MM.1S (cell line): ENCODE results near the gene SMAD3.

ENCODE experiments used
- DNase-seq: peaks from one replicate; pipeline ENCODE4 v3.0.0-alpha.2; 2015
- H2AFZ ChIP-seq: fragments of 300-600 bp; sonication (generic); 2 replicates; pipeline ENCODE4 v1.6.0; 2016; ENCODE audit warnings: antibody characterized with exemption, low read length
- H3F3A ChIP-seq: fragments of 300-600 bp; sonication (generic); 2 replicates; pipeline ENCODE4 v1.6.1; 2016; ENCODE audit warnings: mild to moderate bottlenecking, antibody characterized with exemption, low read length, moderate library complexity, mixed read lengths; ENCODE audit not compliant: insufficient read depth
- H3K27ac ChIP-seq: fragments of 300-600 bp; sonication (generic); 2 replicates; pipeline ENCODE4 v1.5.1; 2016; ENCODE audit warnings: mild to moderate bottlenecking, low read length
- H3K27me3 ChIP-seq: fragments of 300-600 bp; sonication (generic); replicated peaks from 2 replicates; pipeline ENCODE4 v1.6.0; 2016; ENCODE audit warnings: low read length; ENCODE audit not compliant: insufficient read depth
- H3K36me3 ChIP-seq: fragments of 300-600 bp; sonication (generic); replicated peaks from 2 replicates; pipeline ENCODE4 v1.6.1; 2016; ENCODE audit warnings: mild to moderate bottlenecking, low read length, mixed read lengths; ENCODE audit not compliant: insufficient read depth
- H3K4me1 ChIP-seq: fragments of 300-600 bp; sonication (generic); 2 replicates; pipeline ENCODE4 v1.6.1; 2016; ENCODE audit warnings: low read length, mixed read lengths
- H3K4me2 ChIP-seq: fragments of 300-600 bp; sonication (generic); 2 replicates; pipeline ENCODE4 v1.6.0; 2016; ENCODE audit warnings: low read depth, low read length
- H3K4me3 ChIP-seq: fragments of 300-600 bp; sonication (generic); 2 replicates; pipeline ENCODE4 v1.5.1; 2016; ENCODE audit warnings: low read length, mixed read lengths
- H3K79me2 ChIP-seq: fragments of 300-600 bp; sonication (generic); 2 replicates; pipeline ENCODE4 v1.6.1; 2016; ENCODE audit warnings: mixed run types, low read length, mixed read lengths
- H3K9ac ChIP-seq: fragments of 300-600 bp; sonication (generic); 2 replicates; pipeline ENCODE4 v1.6.1; 2016; ENCODE audit warnings: low read length, mixed read lengths
- H3K9me2 ChIP-seq: fragments of 300-600 bp; sonication (generic); replicated peaks from 2 replicates; pipeline ENCODE4 v1.6.1; 2016; ENCODE audit warnings: mild to moderate bottlenecking, low read length, mixed read lengths; ENCODE audit not compliant: insufficient read depth
- H3K9me3 ChIP-seq: fragments of 300-600 bp; sonication (generic); replicated peaks from 2 replicates; pipeline ENCODE4 v1.6.1; 2016; ENCODE audit warnings: mild to moderate bottlenecking, low read length, mixed read lengths; ENCODE audit not compliant: insufficient read depth
- H4K20me1 ChIP-seq: fragments of 300-600 bp; sonication (generic); 2 replicates; pipeline ENCODE4 v1.6.1; 2016; ENCODE audit warnings: mild to moderate bottlenecking, low read length, moderate library complexity, mixed read lengths; ENCODE audit not compliant: insufficient read depth
- EZH2 ChIP-seq: fragments of 300-600 bp; sonication (generic); optimal IDR thresholded peaks from 2 replicates; pipeline ENCODE3; 2017; ENCODE audit warnings: low read depth, mild to moderate bottlenecking, antibody characterized with exemption, low read length, mixed read lengths
- EZH2phosphoT487 ChIP-seq: fragments of 300-600 bp; sonication (generic); IDR thresholded peaks from 2 replicates; pipeline ENCODE4 v1.6.1; 2018; ENCODE audit warnings: antibody characterized with exemption, low read length
- TF ChIP-seq, protein P1 (sequence below): fragments of 300-600 bp; sonication (generic); IDR thresholded peaks from 2 replicates; pipeline ENCODE4 v1.5.1; 2016; ENCODE audit warnings: antibody characterized with exemption, low read length, mixed read lengths

The SMAD3 gene

DNA sequence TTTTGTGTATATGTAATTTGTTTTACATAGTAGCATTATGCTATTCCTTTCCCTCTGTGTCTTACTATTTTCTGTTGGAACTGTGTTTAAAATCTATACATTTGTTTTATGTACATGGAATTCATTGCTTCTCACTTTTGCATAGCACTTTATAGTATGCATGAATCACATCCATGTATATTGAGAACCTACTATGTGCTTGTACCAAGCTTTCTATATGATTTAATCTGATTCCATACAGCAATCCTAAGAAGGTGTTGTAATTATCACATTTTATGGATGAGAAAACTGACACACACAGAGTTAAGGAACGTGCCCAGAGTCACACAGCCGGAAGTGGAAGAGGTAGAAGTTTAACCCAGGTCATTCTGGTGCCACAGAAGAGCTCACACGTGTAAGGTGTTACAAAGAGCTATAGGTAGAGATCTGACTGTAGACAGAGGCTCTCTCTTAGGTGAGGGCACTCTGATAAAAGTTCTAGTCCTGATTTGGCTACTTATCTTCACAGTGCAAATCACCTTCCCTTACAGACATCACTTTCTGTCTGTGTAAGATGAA lies 3.5 kb upstream of the SMAD3 start:
- TF ChIP-seq EZH2 = no peak
- no peak for TF ChIP-seq EZH2phosphoT487
- TF ChIP-seq, protein P1, sequence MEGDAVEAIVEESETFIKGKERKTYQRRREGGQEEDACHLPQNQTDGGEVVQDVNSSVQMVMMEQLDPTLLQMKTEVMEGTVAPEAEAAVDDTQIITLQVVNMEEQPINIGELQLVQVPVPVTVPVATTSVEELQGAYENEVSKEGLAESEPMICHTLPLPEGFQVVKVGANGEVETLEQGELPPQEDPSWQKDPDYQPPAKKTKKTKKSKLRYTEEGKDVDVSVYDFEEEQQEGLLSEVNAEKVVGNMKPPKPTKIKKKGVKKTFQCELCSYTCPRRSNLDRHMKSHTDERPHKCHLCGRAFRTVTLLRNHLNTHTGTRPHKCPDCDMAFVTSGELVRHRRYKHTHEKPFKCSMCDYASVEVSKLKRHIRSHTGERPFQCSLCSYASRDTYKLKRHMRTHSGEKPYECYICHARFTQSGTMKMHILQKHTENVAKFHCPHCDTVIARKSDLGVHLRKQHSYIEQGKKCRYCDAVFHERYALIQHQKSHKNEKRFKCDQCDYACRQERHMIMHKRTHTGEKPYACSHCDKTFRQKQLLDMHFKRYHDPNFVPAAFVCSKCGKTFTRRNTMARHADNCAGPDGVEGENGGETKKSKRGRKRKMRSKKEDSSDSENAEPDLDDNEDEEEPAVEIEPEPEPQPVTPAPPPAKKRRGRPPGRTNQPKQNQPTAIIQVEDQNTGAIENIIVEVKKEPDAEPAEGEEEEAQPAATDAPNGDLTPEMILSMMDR = no peak
- Histone ChIP-seq H4K20me1 (no peaks in the 10 kb centered on the region), H2AFZ (no peak overlapping the region), H3K4me2 (no peak overlapping the region), H3K79me2 (peaks cover 8% of the 10 kb centered on the region), H3K36me3 (no peaks in the 10 kb centered on the region), H3K27me3 (0 out of 2 replicates have a peak, but pooled peaks cover 4% of the 10 kb centered on the region), H3K9ac (no peak overlapping the region), H3K9me2 (no peaks in the 10 kb centered on the region), H3K27ac (no peak overlapping the region), H3K4me1 (peaks cover 2% of the 10 kb centered on the region; the same call in 1 of the 2 replicates), H3K9me3 (no peaks in the 10 kb centered on the region), H3F3A (peaks cover 15% of the 10 kb centered on the region; the same call in 1 of the 2 replicates), H3K4me3 (no peak overlapping the region)
- DNase-seq = no peak

DNA sequence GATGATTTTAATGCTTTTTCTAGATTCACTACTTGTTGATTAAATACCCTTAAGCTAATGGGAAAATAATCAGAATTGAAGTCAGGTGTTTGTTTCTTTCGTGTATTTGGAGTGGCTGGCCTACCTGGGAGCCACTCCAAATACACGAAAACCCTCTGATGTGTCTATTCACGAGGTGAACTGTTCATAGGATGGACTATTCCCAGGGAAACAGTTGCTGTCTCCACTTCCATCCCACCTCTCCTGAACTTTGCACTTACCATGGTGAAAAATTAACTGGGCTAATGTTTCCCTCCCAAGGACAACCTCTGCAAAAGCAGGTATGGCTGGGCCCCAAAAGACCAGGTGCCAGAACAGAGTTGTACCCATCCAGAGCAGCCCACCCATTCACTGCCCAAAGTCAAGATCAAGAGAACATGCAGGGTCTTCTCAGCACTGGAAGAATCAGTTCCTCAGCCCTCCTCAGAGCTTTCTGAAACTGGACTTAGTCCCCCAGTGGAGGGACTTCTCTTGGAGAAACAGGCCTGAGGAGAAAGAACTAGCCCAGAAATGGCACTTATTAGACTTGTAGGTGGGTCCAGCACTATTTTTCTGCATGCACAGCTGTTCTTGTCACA lies 2.9 kb upstream of the SMAD3 start:
- H3K27ac ChIP-seq = no peak overlapping the region
- peaks cover 4% of the 10 kb centered on the region; the same call in 1 of the 2 replicates for H3K27me3 ChIP-seq
- TF ChIP-seq EZH2phosphoT487 (no peak), EZH2 (no peak)
- no peak for DNase-seq
- no peaks in the 10 kb centered on the region for H3K9me3 ChIP-seq
- H3K4me2 ChIP-seq = no peak overlapping the region
- peaks cover 8% of the 10 kb centered on the region for H3K4me1 ChIP-seq
- no peak overlapping the region for H3K4me3 ChIP-seq
- H3F3A ChIP-seq = peaks cover 19% of the 10 kb centered on the region
- H3K79me2 ChIP-seq = peaks cover 14% of the 10 kb centered on the region
- no peaks in the 10 kb centered on the region for H3K36me3 ChIP-seq
- H3K9me2 ChIP-seq = no peaks in the 10 kb centered on the region
- no peak overlapping the region for H3K9ac ChIP-seq
- no peak overlapping the region for H2AFZ ChIP-seq
- no peaks in the 10 kb centered on the region for H4K20me1 ChIP-seq

GRCh38 chr15:67063689-67064606 lies 1.5 kb upstream of the SMAD3 start:
- H3K36me3 ChIP-seq = no peaks in the 10 kb centered on the region
- no peak overlapping the region for H3K9ac ChIP-seq
- DNase-seq = no peak
- no peaks in the 10 kb centered on the region for H3K9me3 ChIP-seq
- no peaks in the 10 kb centered on the region for H4K20me1 ChIP-seq
- no peak overlapping the region for H3K4me3 ChIP-seq
- H3K27me3 ChIP-seq = peaks cover 4% of the 10 kb centered on the region; the same call in 1 of the 2 replicates
- H3K4me2 ChIP-seq = no peak overlapping the region
- H2AFZ ChIP-seq = no peak overlapping the region
- H3K27ac ChIP-seq = no peak overlapping the region
- TF ChIP-seq, protein P1 = no peak
- TF ChIP-seq EZH2phosphoT487 = no peak
- no peak for TF ChIP-seq EZH2
- H3K9me2 ChIP-seq = no peaks in the 10 kb centered on the region
- H3K4me1 ChIP-seq = peaks cover 22% of the 10 kb centered on the region
- peaks cover 26% of the 10 kb centered on the region for H3K79me2 ChIP-seq
- H3F3A ChIP-seq = peaks cover 30% of the 10 kb centered on the region
